Peyer's patch (tissue), 4 donors: ENCODE results near the gene TMEM126B.
"Not testable (repeated sequence)": the region's sequence is repeated elsewhere in the genome, so short reads cannot be mapped to it uniquely, and the experiment has no call there.

ENCODE experiments used
- POLR2A ChIP-seq, 2 donors: fragments of 450-650 bp; IDR thresholded peaks; one replicate each; pipeline ENCODE4 v1.5.1; 2017; ENCODE audit warnings: antibody characterized with exemption in 2 of 2, mild to moderate bottlenecking in 2 of 2, moderate library complexity in 2 of 2
- TF ChIP-seq, protein P1 (sequence below), 6 experiments: fragments of 450-650 bp in 4 of 6; fragments of 200-600 bp in 2 of 6; sonication (generic) in 1 of 6; IDR thresholded peaks; one replicate each; pipeline ENCODE4 v1.5.1; 2017 to 2019; ENCODE audit warnings: antibody characterized with exemption in 6 of 6, mild to moderate bottlenecking in 3 of 6, moderate library complexity in 1 of 6

DNA sequence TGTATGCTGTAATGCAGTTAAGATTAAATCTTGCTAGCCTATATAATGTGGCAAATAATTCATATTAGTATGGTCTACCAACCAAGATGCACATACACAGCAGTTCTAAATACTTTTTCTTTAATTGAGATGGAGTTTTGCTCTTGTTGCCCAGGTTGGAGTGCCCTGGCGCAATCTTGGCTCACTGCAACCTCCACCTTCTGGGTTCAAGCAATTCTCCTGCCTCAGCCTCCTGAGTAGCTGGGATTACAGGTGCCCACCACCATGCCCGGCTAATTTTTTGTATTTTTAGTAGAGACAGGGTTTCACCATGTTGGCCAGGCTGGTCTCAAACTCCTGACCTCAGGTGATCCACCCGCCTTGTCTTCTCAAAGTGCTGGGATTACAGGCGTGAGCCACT is 25.9 kb downstream of the TMEM126B start:
- TF ChIP-seq, protein P1, sequence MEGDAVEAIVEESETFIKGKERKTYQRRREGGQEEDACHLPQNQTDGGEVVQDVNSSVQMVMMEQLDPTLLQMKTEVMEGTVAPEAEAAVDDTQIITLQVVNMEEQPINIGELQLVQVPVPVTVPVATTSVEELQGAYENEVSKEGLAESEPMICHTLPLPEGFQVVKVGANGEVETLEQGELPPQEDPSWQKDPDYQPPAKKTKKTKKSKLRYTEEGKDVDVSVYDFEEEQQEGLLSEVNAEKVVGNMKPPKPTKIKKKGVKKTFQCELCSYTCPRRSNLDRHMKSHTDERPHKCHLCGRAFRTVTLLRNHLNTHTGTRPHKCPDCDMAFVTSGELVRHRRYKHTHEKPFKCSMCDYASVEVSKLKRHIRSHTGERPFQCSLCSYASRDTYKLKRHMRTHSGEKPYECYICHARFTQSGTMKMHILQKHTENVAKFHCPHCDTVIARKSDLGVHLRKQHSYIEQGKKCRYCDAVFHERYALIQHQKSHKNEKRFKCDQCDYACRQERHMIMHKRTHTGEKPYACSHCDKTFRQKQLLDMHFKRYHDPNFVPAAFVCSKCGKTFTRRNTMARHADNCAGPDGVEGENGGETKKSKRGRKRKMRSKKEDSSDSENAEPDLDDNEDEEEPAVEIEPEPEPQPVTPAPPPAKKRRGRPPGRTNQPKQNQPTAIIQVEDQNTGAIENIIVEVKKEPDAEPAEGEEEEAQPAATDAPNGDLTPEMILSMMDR (IDR thresholded peaks at IDR 0.05) = not testable (repeated sequence)
- not testable (repeated sequence) for TF ChIP-seq POLR2A (IDR thresholded peaks at IDR 0.05)
